ENCODE results near the gene DELE1.

Gene DELE1, protein sequence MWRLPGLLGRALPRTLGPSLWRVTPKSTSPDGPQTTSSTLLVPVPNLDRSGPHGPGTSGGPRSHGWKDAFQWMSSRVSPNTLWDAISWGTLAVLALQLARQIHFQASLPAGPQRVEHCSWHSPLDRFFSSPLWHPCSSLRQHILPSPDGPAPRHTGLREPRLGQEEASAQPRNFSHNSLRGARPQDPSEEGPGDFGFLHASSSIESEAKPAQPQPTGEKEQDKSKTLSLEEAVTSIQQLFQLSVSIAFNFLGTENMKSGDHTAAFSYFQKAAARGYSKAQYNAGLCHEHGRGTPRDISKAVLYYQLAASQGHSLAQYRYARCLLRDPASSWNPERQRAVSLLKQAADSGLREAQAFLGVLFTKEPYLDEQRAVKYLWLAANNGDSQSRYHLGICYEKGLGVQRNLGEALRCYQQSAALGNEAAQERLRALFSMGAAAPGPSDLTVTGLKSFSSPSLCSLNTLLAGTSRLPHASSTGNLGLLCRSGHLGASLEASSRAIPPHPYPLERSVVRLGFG

DNA sequence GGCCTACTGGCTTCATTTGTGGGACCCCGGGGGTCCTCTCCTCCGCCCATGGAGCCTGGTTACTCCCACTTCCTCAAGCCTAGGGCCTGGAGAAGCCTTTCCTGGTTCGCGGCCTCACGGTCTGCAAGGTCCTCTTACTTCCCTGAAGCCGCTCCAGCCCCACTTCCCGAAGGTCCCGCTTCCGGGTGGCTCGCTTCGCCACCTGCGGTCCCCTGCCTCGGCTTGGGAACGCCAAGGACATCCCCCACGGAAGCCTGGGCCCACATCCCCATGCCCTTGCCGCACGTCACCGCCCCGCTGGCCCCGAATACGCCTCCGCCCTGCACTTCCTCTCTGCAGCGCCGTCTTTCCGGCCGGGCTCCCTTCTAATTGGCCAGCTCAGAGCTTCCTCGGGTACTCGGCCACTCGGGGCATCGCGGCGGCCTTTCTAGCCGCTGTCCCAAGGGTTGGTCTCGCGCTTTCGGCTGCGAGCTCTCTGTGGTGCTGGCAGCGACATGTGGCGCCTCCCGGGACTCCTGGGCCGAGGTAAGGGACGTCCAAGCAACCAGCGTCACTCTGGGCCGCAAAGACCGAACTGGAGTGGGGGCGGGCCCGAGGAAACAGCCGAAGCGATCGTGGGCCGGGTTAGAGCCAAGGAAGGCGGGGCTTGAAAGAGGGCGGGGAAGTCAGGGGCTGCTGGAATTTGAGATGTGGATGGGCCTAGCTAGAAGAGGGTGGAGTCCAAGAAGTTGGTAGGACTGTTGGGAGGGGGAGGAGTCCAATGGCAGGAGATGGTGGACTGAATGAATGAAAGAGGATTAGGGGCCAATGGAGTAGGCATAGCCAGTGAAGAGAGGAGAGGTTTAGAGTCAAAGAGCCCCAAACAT is at the start of gene DELE1:
Gene DELE1, plus strand, starts transcription at position 424 of the 866 bp plus-strand sequence. Its CDS starts 71 bp downstream, at position 495.
- Histone ChIP-seq H3K4me1 (ENCODE audit: control insufficient read depth, insufficient read depth, low read length) (peaks cover 9% of the 10 kb centered on the region), H3K27ac (ENCODE audit: low read depth, low read length) (peak within 1 kb of the TSS; percentile 89), H3K4me3 (ENCODE audit: low read depth, low read length) (peak within 1 kb of the TSS; percentile 93), H3K27me3 (ENCODE audit: control insufficient read depth, insufficient read depth, low read length) (no peaks in the 10 kb centered on the region), H3K9ac (ENCODE audit: low read length) (peak within 1 kb of the TSS; percentile 88), H3K9me3 (ENCODE audit: control insufficient read depth, insufficient read depth, low read depth, low read length) (no peaks in the 10 kb centered on the region), H3K36me3 (ENCODE audit: control insufficient read depth, insufficient read depth, low read length) (peaks cover 34% of the 10 kb centered on the region)

GRCh38 chr5:141873933-141874261 is 49.8 kb upstream of the DELE1 start:
- H3K27ac ChIP-seq (ENCODE audit: low read depth, low read length): no peak overlapping the region
- H3K36me3 ChIP-seq (ENCODE audit: control insufficient read depth, insufficient read depth, low read length): peaks cover 9% of the 10 kb centered on the region
- peaks cover 43% of the 10 kb centered on the region for H3K27me3 ChIP-seq (ENCODE audit: control insufficient read depth, insufficient read depth, low read length)
- H3K9me3 ChIP-seq (ENCODE audit: control insufficient read depth, insufficient read depth, low read depth, low read length): no peaks in the 10 kb centered on the region
- H3K4me3 ChIP-seq (ENCODE audit: low read depth, low read length): no peak overlapping the region
- peaks cover 61% of the 10 kb centered on the region for H3K4me1 ChIP-seq (ENCODE audit: control insufficient read depth, insufficient read depth, low read length)
- H3K9ac ChIP-seq (ENCODE audit: low read length): no peak overlapping the region

- peaks cover 3% of the 10 kb centered on the region; the same call in 1 of the 2 replicates for H3K36me3 ChIP-seq (ENCODE audit: control insufficient read depth, insufficient read depth, low read length)
- peaks cover 45% of the 10 kb centered on the region for H3K27me3 ChIP-seq (ENCODE audit: control insufficient read depth, insufficient read depth, low read length)
- peaks cover 64% of the 10 kb centered on the region for H3K4me1 ChIP-seq (ENCODE audit: control insufficient read depth, insufficient read depth, low read length)
- no peak overlapping the region for H3K9ac ChIP-seq (ENCODE audit: low read length)
- no peak overlapping the region for H3K27ac ChIP-seq (ENCODE audit: low read depth, low read length)
- peak overlapping the region; percentile 12; the same call in 1 of the 2 replicates for H3K4me3 ChIP-seq (ENCODE audit: low read depth, low read length)
- H3K9me3 ChIP-seq (ENCODE audit: control insufficient read depth, insufficient read depth, low read depth, low read length): no peaks in the 10 kb centered on the region
Observed at GRCh38 chr5:141874262-141874964, 49.3 kb upstream of the DELE1 start.

- Histone ChIP-seq H3K27ac (ENCODE audit: low read depth, low read length) (no peak overlapping the region), H3K36me3 (ENCODE audit: control insufficient read depth, insufficient read depth, low read length) (no peaks in the 10 kb centered on the region), H3K9me3 (ENCODE audit: control insufficient read depth, insufficient read depth, low read depth, low read length) (no peaks in the 10 kb centered on the region), H3K9ac (ENCODE audit: low read length) (no peak overlapping the region), H3K27me3 (ENCODE audit: control insufficient read depth, insufficient read depth, low read length) (peaks cover 52% of the 10 kb centered on the region), H3K4me3 (ENCODE audit: low read depth, low read length) (peak overlapping the region; percentile 73), H3K4me1 (ENCODE audit: control insufficient read depth, insufficient read depth, low read length) (peaks cover 64% of the 10 kb centered on the region)
Observed at GRCh38 chr5:141875022-141875740, 48.5 kb upstream of the DELE1 start.

DNA sequence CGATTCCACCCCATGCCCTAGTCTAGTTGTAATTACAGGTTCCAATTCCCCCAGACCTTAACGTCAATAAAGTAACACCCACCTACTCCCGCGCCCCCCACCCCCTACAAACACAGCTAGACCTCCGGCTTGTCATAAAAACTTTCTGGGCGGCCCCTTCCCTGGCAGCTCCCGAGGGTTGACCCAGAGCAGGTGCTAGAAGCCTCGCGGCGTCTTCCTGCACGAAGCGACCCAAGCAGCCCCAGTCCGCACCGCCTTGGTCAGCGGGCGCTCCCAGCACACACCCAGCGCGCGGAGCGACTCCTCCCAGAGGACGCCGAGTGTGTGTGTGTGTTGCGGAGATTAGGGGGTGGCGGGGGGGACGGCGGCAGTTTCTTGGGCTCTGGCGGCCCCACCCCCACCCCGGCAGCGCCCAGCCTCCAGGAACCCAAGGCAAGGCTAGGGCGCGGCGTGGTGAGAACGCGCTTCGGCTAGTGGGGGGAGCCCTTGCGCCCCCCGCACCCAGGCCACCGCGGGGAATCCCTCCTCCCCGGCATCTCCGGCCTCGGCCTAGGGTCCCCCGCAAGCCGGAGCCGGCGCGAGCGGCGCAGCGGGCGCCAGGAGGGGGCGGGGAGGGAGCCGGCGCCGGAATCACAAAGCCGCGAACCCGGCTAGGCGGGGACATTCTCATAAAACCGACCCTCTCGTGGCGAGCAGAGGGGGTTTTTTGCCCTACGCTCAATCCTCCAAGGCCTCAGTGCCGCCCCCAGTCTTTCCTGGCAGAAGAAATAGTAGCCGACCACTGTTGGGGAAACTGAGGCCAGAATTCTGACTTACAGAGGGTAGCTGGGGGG is 47.7 kb upstream of the DELE1 start:
- H3K36me3 ChIP-seq (ENCODE audit: control insufficient read depth, insufficient read depth, low read length): no peaks in the 10 kb centered on the region
- H3K4me1 ChIP-seq (ENCODE audit: control insufficient read depth, insufficient read depth, low read length): peaks cover 64% of the 10 kb centered on the region
- peaks cover 61% of the 10 kb centered on the region for H3K27me3 ChIP-seq (ENCODE audit: control insufficient read depth, insufficient read depth, low read length)
- peak overlapping the region; percentile 88 for H3K9ac ChIP-seq (ENCODE audit: low read length)
- H3K9me3 ChIP-seq (ENCODE audit: control insufficient read depth, insufficient read depth, low read depth, low read length): no peaks in the 10 kb centered on the region
- peak overlapping the region; percentile 73 for H3K4me3 ChIP-seq (ENCODE audit: low read depth, low read length)
- peak overlapping the region; percentile 82 for H3K27ac ChIP-seq (ENCODE audit: low read depth, low read length)

DNA sequence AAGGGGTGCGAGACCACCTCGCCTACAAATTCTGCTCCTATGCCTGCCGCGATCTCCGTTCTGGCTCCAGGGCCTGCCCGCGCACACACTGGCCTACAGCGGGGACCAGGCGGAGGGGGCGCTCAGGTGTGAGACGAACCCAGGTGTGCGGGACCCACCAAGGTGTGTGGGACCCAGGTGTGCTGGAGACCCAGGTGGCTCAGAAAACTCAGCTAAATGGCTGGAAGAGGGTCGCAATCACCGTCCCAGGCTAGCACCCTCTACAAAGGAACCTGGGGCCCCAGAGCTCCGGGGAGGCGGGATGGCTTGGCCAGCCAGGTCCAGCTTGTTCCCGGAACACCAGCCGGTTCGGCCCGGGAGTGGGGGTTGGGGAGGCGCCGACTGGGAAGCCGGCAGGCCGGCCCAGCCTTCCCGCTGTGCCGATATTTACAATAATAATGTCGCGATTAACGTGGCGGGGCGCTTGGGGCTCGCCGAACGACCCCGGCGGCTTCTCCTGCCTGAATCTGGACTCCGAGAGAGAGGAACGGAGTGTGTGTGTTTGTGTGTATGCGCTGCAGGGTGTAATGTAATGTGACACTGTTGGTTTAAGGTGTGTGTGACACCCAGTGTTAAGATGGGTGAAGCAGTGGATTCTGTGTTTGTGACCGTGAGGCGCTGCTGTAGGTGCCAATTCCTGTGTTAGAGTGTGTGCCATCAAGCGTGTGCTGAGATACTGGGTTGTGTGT is 46.9 kb upstream of the DELE1 start:
- peak overlapping the region; percentile 73 for H3K4me3 ChIP-seq (ENCODE audit: low read depth, low read length)
- peak overlapping the region; percentile 82 for H3K27ac ChIP-seq (ENCODE audit: low read depth, low read length)
- no peaks in the 10 kb centered on the region for H3K9me3 ChIP-seq (ENCODE audit: control insufficient read depth, insufficient read depth, low read depth, low read length)
- H3K36me3 ChIP-seq (ENCODE audit: control insufficient read depth, insufficient read depth, low read length): no peaks in the 10 kb centered on the region
- H3K27me3 ChIP-seq (ENCODE audit: control insufficient read depth, insufficient read depth, low read length): peaks cover 65% of the 10 kb centered on the region
- H3K4me1 ChIP-seq (ENCODE audit: control insufficient read depth, insufficient read depth, low read length): peaks cover 64% of the 10 kb centered on the region
- H3K9ac ChIP-seq (ENCODE audit: low read length): peak overlapping the region; percentile 88

DNA sequence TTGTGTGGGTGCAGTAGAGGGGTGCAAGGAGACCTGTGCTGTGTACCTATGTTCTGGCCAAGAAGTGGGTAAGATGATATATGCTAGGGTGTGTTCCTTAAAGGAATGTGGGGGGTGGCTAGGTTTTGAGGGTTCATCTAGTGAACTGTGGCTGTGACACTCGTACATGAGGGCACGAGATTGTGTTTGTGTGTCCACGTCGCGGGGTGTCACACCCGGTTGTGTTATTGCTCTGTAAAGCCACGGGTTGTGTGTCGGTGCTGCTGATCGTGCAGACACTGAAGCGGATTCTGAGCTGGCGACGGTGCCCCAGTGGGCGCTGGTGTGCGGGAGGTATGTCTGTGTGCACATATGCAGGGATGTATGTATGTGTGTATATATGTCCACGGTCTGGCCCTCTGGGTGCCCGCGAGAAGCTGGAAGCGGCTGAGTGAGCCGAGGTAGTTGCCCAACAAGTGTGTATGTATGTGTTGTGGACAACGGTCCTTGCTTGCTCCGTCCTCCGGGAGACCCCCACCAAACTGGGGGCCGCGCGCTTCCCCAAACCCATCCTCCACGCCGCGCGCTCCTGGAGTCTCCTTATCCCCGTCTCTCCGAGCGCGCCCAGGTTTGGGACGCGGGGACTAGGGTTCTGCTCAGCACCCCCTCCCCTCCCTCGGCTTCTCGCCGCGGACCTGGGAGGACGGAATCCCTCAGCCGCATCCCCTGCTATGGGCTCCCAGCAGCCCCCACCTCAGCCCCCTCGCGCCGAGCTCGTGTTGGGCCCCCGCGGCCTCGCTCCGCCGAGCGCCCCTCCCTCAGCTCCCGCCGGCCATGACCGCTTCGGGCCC is 46.1 kb upstream of the DELE1 start:
- H3K4me3 ChIP-seq (ENCODE audit: low read depth, low read length): peak overlapping the region; percentile 73

GRCh38 chr5:141878186-141878710 is 45.4 kb upstream of the DELE1 start, which contains the start of gene PCDH1:
Gene PCDH1, minus strand, starts transcription at chr5:141878410. Its CDS starts 148 bp downstream, at chr5:141878262.
- H3K4me3 ChIP-seq (ENCODE audit: low read depth, low read length): peak within 1 kb of the TSS; percentile 73

More for the DNA sequence above, 46.1 kb upstream of the DELE1 start:
- Histone ChIP-seq H3K36me3 (ENCODE audit: control insufficient read depth, insufficient read depth, low read length) (no peaks in the 10 kb centered on the region), H3K9ac (ENCODE audit: low read length) (peak overlapping the region; percentile 88), H3K4me1 (ENCODE audit: control insufficient read depth, insufficient read depth, low read length) (peaks cover 65% of the 10 kb centered on the region), H3K27ac (ENCODE audit: low read depth, low read length) (no peak overlapping the region), H3K9me3 (ENCODE audit: control insufficient read depth, insufficient read depth, low read depth, low read length) (no peaks in the 10 kb centered on the region), H3K27me3 (ENCODE audit: control insufficient read depth, insufficient read depth, low read length) (peaks cover 70% of the 10 kb centered on the region)

More at GRCh38 chr5:141878186-141878710, 45.4 kb upstream of the DELE1 start, which contains the start of gene PCDH1:
- Histone ChIP-seq H3K27me3 (ENCODE audit: control insufficient read depth, insufficient read depth, low read length) (peaks cover 73% of the 10 kb centered on the region), H3K9me3 (ENCODE audit: control insufficient read depth, insufficient read depth, low read depth, low read length) (no peaks in the 10 kb centered on the region), H3K9ac (ENCODE audit: low read length) (peak within 1 kb of the TSS; percentile 88), H3K36me3 (ENCODE audit: control insufficient read depth, insufficient read depth, low read length) (no peaks in the 10 kb centered on the region), H3K27ac (ENCODE audit: low read depth, low read length) (no peak within 1 kb of the TSS), H3K4me1 (ENCODE audit: control insufficient read depth, insufficient read depth, low read length) (peaks cover 65% of the 10 kb centered on the region)
